Ovary (tissue), 3 donors: ENCODE data around the gene ROBO4.

ENCODE experiments used
- CTCF ChIP-seq, 3 donors: fragments of 450-650 bp in 2 of 3; fragments of 200-600 bp in 1 of 3; IDR thresholded peaks; one replicate each; pipeline versions ENCODE4 v1.5.1 to v1.8.0; 2016 to 2022; ENCODE audit warnings: antibody characterized with exemption in 3 of 3, mild to moderate bottlenecking in 1 of 3
- EP300 ChIP-seq: sonication (generic); formaldehyde crosslinking; IDR thresholded peaks from one replicate; pipeline ENCODE4 v1.6.1; 2017; ENCODE audit warnings: antibody characterized with exemption
- POLR2A ChIP-seq: fragments of 450-650 bp; IDR thresholded peaks from one replicate; pipeline ENCODE4 v1.6.1; 2017; ENCODE audit warnings: antibody characterized with exemption, mild to moderate bottlenecking, moderate library complexity
- donor health status: DM: no; HTN: no; CAD: no.

GRCh38 chr11:124928942-124929665 lies 31.4 kb upstream of the ROBO4 start:
- TF ChIP-seq POLR2A (no peak), CTCF (IDR thresholded peaks at IDR 0.05) (no peak), EP300 (no peak)
